GM21526 (cell line): Measurements from ENCODE around the gene TRIO.

Experiments
- ATAC-seq: cut with Tn5 transposase; IDR thresholded peaks from one replicate; pipeline ENCODE4 v1.9.1; 2021; ENCODE audit warnings: moderate library complexity; ENCODE audit not compliant: unreplicated experiment, low FRiP score

The TRIO gene

GRCh38 chr5:14308384-14309154 lies 165.4 kb downstream of the TRIO start:
- ATAC-seq: no peak

GRCh38 chr5:14309199-14309598 lies 166.1 kb downstream of the TRIO start:
- ATAC-seq: no peak

- no peak for ATAC-seq
Observed at GRCh38 chr5:14309878-14310531, 166.9 kb downstream of the TRIO start.

- no peak for ATAC-seq
Observed at GRCh38 chr5:14310901-14311300, 167.8 kb downstream of the TRIO start.

GRCh38 chr5:14313986-14314690 lies 171.0 kb downstream of the TRIO start:
- ATAC-seq: no peak

- no peak for ATAC-seq
Observed at GRCh38 chr5:14316471-14316870, 173.3 kb downstream of the TRIO start.

GRCh38 chr5:14319102-14319501 lies 176.0 kb downstream of the TRIO start:
- no peak for ATAC-seq

- no peak for ATAC-seq
Observed at GRCh38 chr5:14321936-14322335, 178.8 kb downstream of the TRIO start.

GRCh38 chr5:14322437-14323187 lies 179.5 kb downstream of the TRIO start:
- no peak for ATAC-seq

- ATAC-seq: no peak
Observed at GRCh38 chr5:14323466-14323865, 180.3 kb downstream of the TRIO start.

GRCh38 chr5:14325369-14325768 lies 182.2 kb downstream of the TRIO start:
- no peak for ATAC-seq

- ATAC-seq: no peak
Observed at GRCh38 chr5:14326035-14326903, 183.1 kb downstream of the TRIO start.

GRCh38 chr5:14327624-14328023 lies 184.5 kb downstream of the TRIO start:
- no peak for ATAC-seq

GRCh38 chr5:14328144-14328543 lies 185.0 kb downstream of the TRIO start:
- ATAC-seq: no peak

GRCh38 chr5:14330291-14330690 lies 187.1 kb downstream of the TRIO start:
- no peak for ATAC-seq

GRCh38 chr5:14330729-14331385 lies 187.7 kb downstream of the TRIO start:
- ATAC-seq: no peak

GRCh38 chr5:14331386-14331781 lies 188.2 kb downstream of the TRIO start:
- no peak for ATAC-seq

GRCh38 chr5:14332038-14332631 lies 189.0 kb downstream of the TRIO start:
- no peak for ATAC-seq

- no peak for ATAC-seq
Observed at GRCh38 chr5:14332746-14333145, 189.6 kb downstream of the TRIO start.
